Retinal pigment epithelial cell (primary cell): Measurements from ENCODE around the gene TEX22.

Experiments
- DNase-seq: peaks from one replicate; pipeline ENCODE4 v3.0.0-alpha.2; 2010; ENCODE audit warnings: low read depth
- H3K4me3 ChIP-seq: 2 replicates; pipeline ENCODE4 v1.5.1; 2011; ENCODE audit warnings: mild to moderate bottlenecking, low read length, control low read depth, moderate library complexity
- CTCF ChIP-seq: conservative IDR thresholded peaks from 2 replicates; pipeline ENCODE4 v1.5.1; 2011; ENCODE audit warnings: low read depth, low read length, control low read depth, inconsistent platforms

TEX22 gene

DNA sequence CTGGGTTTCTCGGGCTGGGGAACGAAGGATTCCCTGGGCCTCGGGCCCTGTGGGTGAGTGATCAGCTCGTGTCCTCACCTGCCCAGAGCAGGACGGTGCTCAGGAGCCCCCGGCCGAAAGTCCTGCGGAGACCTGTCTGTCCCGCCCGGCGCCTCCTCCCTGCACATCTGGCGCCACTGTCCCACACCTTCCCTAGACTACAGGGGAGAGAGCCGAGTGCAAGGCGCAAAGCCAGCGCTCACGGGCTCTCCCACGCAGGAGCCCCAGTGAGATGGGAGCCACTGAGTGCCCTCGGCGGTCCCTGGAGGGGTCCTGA lies 13.1 kb upstream of the TEX22 start:
- TF ChIP-seq CTCF: no peak
- H3K4me3 ChIP-seq: no peak overlapping the region
- no peak for DNase-seq

GRCh38 chr14:105385698-105386365 lies 12.5 kb upstream of the TEX22 start:
- H3K4me3 ChIP-seq: no peak overlapping the region
- DNase-seq: no peak
- TF ChIP-seq CTCF: no peak

GRCh38 chr14:105386581-105387529 lies 11.5 kb upstream of the TEX22 start:
- H3K4me3 ChIP-seq: no peak overlapping the region
- no peak for TF ChIP-seq CTCF
- no peak for DNase-seq

DNA sequence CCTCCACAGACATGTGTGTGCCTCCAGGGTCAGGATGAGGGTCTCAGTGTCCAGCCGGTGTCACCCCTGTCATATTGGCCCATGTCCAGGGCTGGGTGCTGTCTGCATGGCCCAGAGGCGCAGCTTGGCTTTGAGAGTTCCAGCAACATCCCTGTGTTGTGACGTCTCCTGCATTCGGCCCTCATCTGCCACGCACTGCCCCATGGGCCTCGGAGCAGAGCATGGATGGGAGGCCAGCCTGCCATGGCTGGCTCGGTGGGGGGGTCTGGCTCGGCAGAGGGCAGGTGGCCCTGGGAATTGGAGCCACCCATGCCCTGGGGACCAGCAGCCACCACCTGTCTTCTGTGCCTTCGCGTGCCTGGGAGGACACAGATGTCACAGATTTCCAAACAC lies 10.8 kb upstream of the TEX22 start:
- DNase-seq: no peak
- H3K4me3 ChIP-seq: no peak overlapping the region
- no peak for TF ChIP-seq CTCF

- no peak for DNase-seq
- no peak overlapping the region for H3K4me3 ChIP-seq
- no peak for TF ChIP-seq CTCF
Measured at GRCh38 chr14:105388110-105388951, 10.0 kb upstream of the TEX22 start.

GRCh38 chr14:105388976-105389375 lies 9.4 kb upstream of the TEX22 start:
- no peak for TF ChIP-seq CTCF
- DNase-seq: no peak
- no peak overlapping the region for H3K4me3 ChIP-seq
